Cardiac ventricle fibroblast (primary cell): ENCODE measurements around the gene S100A6. TPM values are rescaled to one million over a fixed set of nuclear protein-coding genes. Genes with fewer than 3 reads are reported as not detected.

Experiments used
- total RNA-seq: library from RNA; depleted of rRNA; stranded (reverse); fragments of >200 nt; gene quantifications from 2 replicates; pipeline ENCODE4 v1.2.3, GENCODE V29; 2015

Gene S100A6
- total RNA-seq: 1,170 and 1,265 TPM in 2 replicates

GRCh38 chr1:153535242-153536011, at the start of gene S100A6:
S100A6 (minus strand) TSS chr1:153535991; CDS start chr1:153535339, 652 bp downstream.

GRCh38 chr1:153565529-153566374, 30.0 kb upstream of the S100A6 start, which contains the start of gene S100A2:
S100A2 (minus strand) TSS chr1:153565844; CDS start chr1:153563877, 1,967 bp downstream.

GRCh38 chr1:153548722-153549688, 13.2 kb upstream of the S100A6 start, which contains the start of gene S100A3:
S100A3 (minus strand) TSS chr1:153549258; CDS start chr1:153548485, 773 bp downstream.

GRCh38 chr1:153545067-153546055, 9.6 kb upstream of the S100A6 start, which contains the start of gene S100A4:
S100A4 (minus strand) TSS chr1:153545806; CDS start chr1:153544794, 1,012 bp downstream.

GRCh38 chr1:153540394-153541361, 4.9 kb upstream of the S100A6 start, which contains the start of gene S100A5:
S100A5 (minus strand) TSS chr1:153540934; CDS start chr1:153540191, 743 bp downstream.

Other genes with a start within 250 kb of the S100A6 start
- not detected in 2 replicates for gene PGLYRP3, start 223.0 kb downstream of the S100A6 start, total RNA-seq
- not detected in 2 replicates for gene PGLYRP4, start 187.2 kb downstream of the S100A6 start, total RNA-seq
- gene S100A9, start 178.1 kb downstream of the S100A6 start, total RNA-seq: not detected in 2 replicates
- gene S100A12, start 160.4 kb downstream of the S100A6 start, total RNA-seq: not detected in 2 replicates
- not detected in 2 replicates for gene S100A8, start 144.9 kb downstream of the S100A6 start, total RNA-seq
- gene S100A7A, start 119.5 kb downstream of the S100A6 start, total RNA-seq: not detected in 2 replicates
- not detected in 2 replicates for gene S100A7, start 75.3 kb downstream of the S100A6 start, total RNA-seq
- not detected in 2 replicates for gene S100A5, start 4.9 kb upstream of the S100A6 start, total RNA-seq
- gene S100A4, start 9.8 kb upstream of the S100A6 start, total RNA-seq: 662 and 686 TPM in 2 replicates
- 3.3 and 11.2 TPM in 2 replicates for gene S100A3, start 13.3 kb upstream of the S100A6 start, total RNA-seq
- 0.24 and 1.9 TPM in 2 replicates for gene S100A2, start 29.9 kb upstream of the S100A6 start, total RNA-seq
- 134 and 164 TPM in 2 replicates for gene S100A16, start 77.1 kb upstream of the S100A6 start, total RNA-seq
- gene S100A14, start 80.3 kb upstream of the S100A6 start, total RNA-seq: not detected in 2 replicates
- 202 and 218 TPM in 2 replicates for gene S100A13, start 91.5 kb upstream of the S100A6 start, total RNA-seq
- gene S100A1, start 92.4 kb upstream of the S100A6 start, total RNA-seq: 0.29 TPM in 1 of 2 replicates, not detected in the other
- gene CHTOP, start 98.1 kb upstream of the S100A6 start, total RNA-seq: 24.5 and 27.5 TPM in 2 replicates
- 42.1 and 48.0 TPM in 2 replicates for gene SNAPIN, start 122.7 kb upstream of the S100A6 start, total RNA-seq
- gene ILF2, start 135.0 kb upstream of the S100A6 start, total RNA-seq: 85.3 and 95.6 TPM in 2 replicates
- gene NPR1, start 142.7 kb upstream of the S100A6 start, total RNA-seq: 17.4 and 19.6 TPM in 2 replicates
- gene INTS3, start 192.1 kb upstream of the S100A6 start, total RNA-seq: 28.0 and 28.3 TPM in 2 replicates
- 46.1 and 48.2 TPM in 2 replicates for gene SLC27A3, start 239.4 kb upstream of the S100A6 start, total RNA-seq